H1 (cell line): Measurements from ENCODE around the gene DOC2A. TPM values are rescaled to one million over a fixed set of nuclear protein-coding genes. Genes with fewer than 3 reads are reported as not detected.

ENCODE experiments used
- CTCF ChIA-PET: fragments of 300-600 bp; sonication (Branson Sonifier 250); formaldehyde crosslinking; loops from one replicate; lab custom pipeline; 2021; ENCODE audit not compliant: partially characterized antibody; lab: Charles Lee
- POLR2A ChIA-PET: fragments of 300-600 bp; sonication (Branson Sonifier 250); formaldehyde crosslinking; loops from one replicate; lab custom pipeline; 2021; ENCODE audit warnings: inconsistent platforms; ENCODE audit not compliant: partially characterized antibody; lab: Charles Lee
- DNase-seq, 2 experiments: peaks; one replicate each; pipeline versions ENCODE4 v3.0.0 to v3.0.0-alpha.2; 2010 to 2022; ENCODE audit warnings: low spot score in 2 of 2, low read depth in 1 of 2, mixed read lengths in 1 of 2
- FAIRE-seq: peaks from 2 replicates; lab custom pipeline; 2011; peaks lifted over from hg19 to GRCh38; lab: Jason Lieb, UNC
- H2AFZ ChIP-seq: 2 replicates; pipeline ENCODE4 v1.8.1; 2012; ENCODE audit warnings: low read length, inconsistent platforms
- H2AK5ac ChIP-seq: 2 replicates; pipeline ENCODE4 v1.6.1; 2013; ENCODE audit warnings: low read depth, low read length
- H2BK120ac ChIP-seq: replicated peaks from 2 replicates; pipeline ENCODE3; 2013; ENCODE audit warnings: low read depth, low read length, inconsistent platforms
- H2BK12ac ChIP-seq: 2 replicates; pipeline ENCODE4 v1.6.1; 2013; ENCODE audit warnings: low read depth, low read length
- H2BK15ac ChIP-seq: 2 replicates; pipeline ENCODE4 v1.6.1; 2013; ENCODE audit warnings: low read length
- H2BK20ac ChIP-seq: 2 replicates; pipeline ENCODE4 v1.6.1; 2013; ENCODE audit warnings: low read length
- H2BK5ac ChIP-seq: 2 replicates; pipeline ENCODE4 v1.6.1; 2013; ENCODE audit warnings: low read depth, low read length
- H3K14ac ChIP-seq: 2 replicates; pipeline ENCODE4 v1.6.1; 2013; ENCODE audit warnings: inconsistent platforms; ENCODE audit not compliant: insufficient read length
- H3K18ac ChIP-seq: 2 replicates; pipeline ENCODE4 v1.6.1; 2013; ENCODE audit warnings: low read length; ENCODE audit errors: extremely low read depth
- H3K23ac ChIP-seq: 2 replicates; pipeline ENCODE4 v1.6.1; 2013; ENCODE audit warnings: inconsistent platforms; ENCODE audit not compliant: insufficient read length
- H3K23me2 ChIP-seq: 2 replicates; pipeline ENCODE4 v1.6.1; 2013; ENCODE audit warnings: low read depth, low read length
- H3K27ac ChIP-seq: 2 replicates; pipeline ENCODE4 v1.6.1; 2011; ENCODE audit warnings: low read depth, low read length, inconsistent platforms
- H3K27me3 ChIP-seq, 4 experiments: replicated peaks in 1 of 4; 1 replicate in 1 of 4; 2 replicates in 3 of 4; pipeline versions ENCODE4 v1.6.1 to v1.8.1; 2011 to 2013; ENCODE audit warnings: low read length in 3 of 4, mild to moderate bottlenecking in 3 of 4, inconsistent platforms in 2 of 4, mixed read lengths in 2 of 4, moderate library complexity in 1 of 4; ENCODE audit not compliant: control insufficient read depth in 3 of 4, insufficient read depth in 3 of 4; ENCODE audit errors: extremely low read depth in 1 of 4
- H3K36me3 ChIP-seq, 4 experiments: 2 replicates each; pipeline versions ENCODE4 v1.6.1 to v1.8.1; 2011 to 2013; ENCODE audit warnings: mild to moderate bottlenecking in 4 of 4, low read length in 3 of 4, moderate library complexity in 2 of 4, control low read depth in 1 of 4, inconsistent platforms in 1 of 4; ENCODE audit not compliant: insufficient read depth in 4 of 4, control insufficient read depth in 2 of 4
- H3K4ac ChIP-seq: replicated peaks from 2 replicates; pipeline ENCODE3; 2013; ENCODE audit warnings: low read length, low read depth, mixed read lengths, inconsistent platforms; ENCODE audit not compliant: insufficient read length
- H3K4me1 ChIP-seq, 4 experiments: replicated peaks in 1 of 4; 1 replicate in 1 of 4; 2 replicates in 3 of 4; pipeline versions ENCODE4 v1.6.1 to v1.8.1; 2011 to 2013; ENCODE audit warnings: low read length in 3 of 4, inconsistent platforms in 2 of 4, mixed read lengths in 1 of 4; ENCODE audit not compliant: insufficient read depth in 4 of 4, control insufficient read depth in 3 of 4
- H3K4me2 ChIP-seq, 2 experiments: 2 replicates each; pipeline versions ENCODE4 v1.6.1 to v1.8.1; 2011 to 2013; ENCODE audit warnings: low read depth in 2 of 2, low read length in 2 of 2, control low read depth in 1 of 2, inconsistent platforms in 1 of 2, mild to moderate bottlenecking in 1 of 2; ENCODE audit not compliant: insufficient read depth in 1 of 2
- H3K4me3 ChIP-seq, 4 experiments: fragments of 200-600, 300-600 bp in 1 of 4; sonication (generic), shearing (Covaris generic), sonication (Bioruptor Twin) in 1 of 4; 2 replicates each; pipeline versions ENCODE4 v1.5.1 to v1.8.1; 2011 to 2016; ENCODE audit warnings: low read length in 4 of 4, low read depth in 3 of 4, control low read depth in 2 of 4, inconsistent platforms in 2 of 4, mild to moderate bottlenecking in 2 of 4, mixed read lengths in 1 of 4, moderate library complexity in 1 of 4; ENCODE audit not compliant: insufficient read depth in 2 of 4; ENCODE audit errors: extremely low read depth in 1 of 4
- H3K56ac ChIP-seq: replicated peaks from 2 replicates; pipeline ENCODE3; 2013; ENCODE audit warnings: low read depth, mild to moderate bottlenecking, mixed read lengths, low read length, inconsistent platforms; ENCODE audit not compliant: insufficient read length
- H3K79me1 ChIP-seq: 2 replicates; pipeline ENCODE4 v1.6.1; 2013; ENCODE audit warnings: low read depth, low read length, control low read depth
- H3K79me2 ChIP-seq, 2 experiments: 2 replicates each; pipeline versions ENCODE4 v1.6.1 to v1.8.1; 2012 to 2013; ENCODE audit warnings: low read length in 2 of 2, mild to moderate bottlenecking in 2 of 2, inconsistent platforms in 1 of 2; ENCODE audit not compliant: insufficient read depth in 2 of 2, control insufficient read depth in 1 of 2
- H3K9ac ChIP-seq, 4 experiments: replicated peaks in 1 of 4; 1 replicate in 1 of 4; 2 replicates in 3 of 4; pipeline versions ENCODE4 v1.6.1 to v1.8.1; 2011 to 2013; ENCODE audit warnings: low read depth in 3 of 4, low read length in 3 of 4, control low read depth in 2 of 4, mild to moderate bottlenecking in 2 of 4, moderate library complexity in 2 of 4, inconsistent platforms in 1 of 4; ENCODE audit errors: extremely low read depth in 1 of 4
- H3K9me3 ChIP-seq, 2 experiments: 2 replicates each; pipeline versions ENCODE4 v1.6.1 to v1.8.1; 2012 to 2013; ENCODE audit warnings: mild to moderate bottlenecking in 2 of 2, moderate library complexity in 2 of 2, control low read depth in 1 of 2, inconsistent platforms in 1 of 2, low read depth in 1 of 2, low read length in 1 of 2, mixed read lengths in 1 of 2; ENCODE audit not compliant: insufficient read depth in 2 of 2
- H4K20me1 ChIP-seq, 2 experiments: replicated peaks in 1 of 2; 2 replicates each; pipeline versions ENCODE3 to v1.8.1; 2011 to 2013; ENCODE audit warnings: inconsistent platforms in 2 of 2, low read length in 2 of 2, mild to moderate bottlenecking in 1 of 2; ENCODE audit not compliant: insufficient read depth in 2 of 2, control insufficient read depth in 1 of 2
- H4K5ac ChIP-seq: 2 replicates; pipeline ENCODE4 v1.6.1; 2013; ENCODE audit warnings: low read length, low read depth, mixed read lengths, inconsistent platforms; ENCODE audit not compliant: insufficient read length
- H4K8ac ChIP-seq: 2 replicates; pipeline ENCODE4 v1.8.0; 2013; ENCODE audit warnings: mild to moderate bottlenecking, moderate library complexity, low read length, inconsistent platforms; ENCODE audit not compliant: insufficient read depth; ENCODE audit errors: extremely low read depth
- H4K91ac ChIP-seq: replicated peaks from 2 replicates; pipeline ENCODE3; 2013; ENCODE audit warnings: low read length, mixed read lengths, inconsistent platforms; ENCODE audit not compliant: insufficient read length
- CHD1 ChIP-seq: IDR thresholded peaks from 2 replicates; pipeline ENCODE4 v1.6.1; 2012; ENCODE audit warnings: low read depth, low read length, improper control_type of control experiment
- CREB1 ChIP-seq: IDR thresholded peaks from 2 replicates; pipeline ENCODE4 v1.6.1; 2012; ENCODE audit warnings: inconsistent platforms
- EGR1 ChIP-seq: IDR thresholded peaks from 2 replicates; pipeline ENCODE4 v1.6.1; 2011; ENCODE audit warnings: low read depth, low read length, borderline replicate concordance
- GTF2F1 ChIP-seq: IDR thresholded peaks from 2 replicates; pipeline ENCODE4 v1.6.1; 2012; ENCODE audit warnings: low read depth, low read length, improper control_type of control experiment, borderline replicate concordance
- HDAC2 ChIP-seq, 2 experiments: fragments of 300-600 bp in 1 of 2; sonication (generic) in 1 of 2; IDR thresholded peaks; 2 replicates each; pipeline ENCODE4 v1.6.1; 2011 to 2012; ENCODE audit warnings: low read depth in 2 of 2, low read length in 2 of 2, mild to moderate bottlenecking in 2 of 2, moderate library complexity in 2 of 2, borderline replicate concordance in 1 of 2, inconsistent platforms in 1 of 2
- JUN ChIP-seq: IDR thresholded peaks from 2 replicates; pipeline ENCODE4 v1.6.1; 2011; ENCODE audit warnings: low read depth, mild to moderate bottlenecking, improper control_type of control experiment, low read length
- RAD21 ChIP-seq, 2 experiments: IDR thresholded peaks in 1 of 2; conservative IDR thresholded peaks in 1 of 2; 2 replicates each; pipeline ENCODE4 v1.6.1; 2011; ENCODE audit warnings: low read depth in 2 of 2, low read length in 2 of 2, improper control_type of control experiment in 1 of 2, inconsistent platforms in 1 of 2, mild to moderate bottlenecking in 1 of 2, moderate library complexity in 1 of 2
- RBBP5 ChIP-seq: IDR thresholded peaks from 2 replicates; pipeline ENCODE4 v1.7.1; 2012; ENCODE audit warnings: low read depth, mild to moderate bottlenecking, inconsistent platforms, low read length, moderate library complexity, borderline replicate concordance
- RXRA ChIP-seq: IDR thresholded peaks from 2 replicates; pipeline ENCODE4 v1.6.1; 2011; ENCODE audit warnings: low read depth, mild to moderate bottlenecking, low read length, moderate library complexity; ENCODE audit not compliant: insufficient read depth
- SUZ12 ChIP-seq: fragments of 200-600 bp; sonication (generic); IDR thresholded peaks from 2 replicates; pipeline ENCODE4 v1.6.1; 2012; ENCODE audit warnings: mild to moderate bottlenecking, inconsistent platforms, low read length, moderate library complexity, mixed read lengths
- ZNF274 ChIP-seq: IDR thresholded peaks from 2 replicates; pipeline ENCODE4 v1.7.0; 2012; ENCODE audit warnings: low read length, borderline replicate concordance; ENCODE audit errors: extremely low read depth
- WGBS, 2 experiments: shearing (Covaris generic) in 1 of 2; methylation state at CpG; one replicate each; pipeline versions ENCODE4 v1.1.6 to v1.1.7; 2013 to 2015; ENCODE audit warnings: low lambda C conversion rate in 2 of 2, mixed read lengths in 2 of 2, inconsistent platforms in 1 of 2, low coverage in 1 of 2, missing lambda C conversion rate in 1 of 2; ENCODE audit not compliant: insufficient replicate concordance in 2 of 2, insufficient coverage in 1 of 2, insufficient read length in 1 of 2; ENCODE audit errors: extremely low coverage in 1 of 2, missing lambda C conversion rate in 1 of 2; 5-methylcytosine and 5-hydroxymethylcytosine counted together
- polyA plus RNA-seq, 7 experiments: library from polyadenylated mRNA; depleted of rRNA in 3 of 7; stranded (reverse) in 5 of 7; unstranded in 2 of 7; fragments of >200 nt in 5 of 7; fragments of 200-250 nt in 2 of 7; gene quantifications; 1 replicate in 5 of 7; 2 replicates in 1 of 7; 4 replicates in 1 of 7; pipeline versions ENCODE4 v1.2.1 to v1.2.3, GENCODE V29; 2011 to 2013; ENCODE audit warnings: missing spikeins in 2 of 7, mixed read lengths in 2 of 7
- total RNA-seq: library from RNA; stranded (reverse); fragmentation: NEBNext Ultra II Directional; extraction: Animal tissue kit (Norgen Biotek cat#: 25700); gene quantifications from 2 replicates; pipeline ENCODE4 v1.2.1, GENCODE V29; 2021
- TF ChIP-seq, protein P1 (sequence below): IDR thresholded peaks from 2 replicates; pipeline ENCODE4 v1.6.1; 2012; ENCODE audit warnings: inconsistent platforms

Gene DOC2A
- total and polyA plus RNA-seq, 2 of the 8 experiments (the other 6 are each of a cell fraction or from before 2014, with no cell fraction given): 13.9 to 20.7 TPM

DNA sequence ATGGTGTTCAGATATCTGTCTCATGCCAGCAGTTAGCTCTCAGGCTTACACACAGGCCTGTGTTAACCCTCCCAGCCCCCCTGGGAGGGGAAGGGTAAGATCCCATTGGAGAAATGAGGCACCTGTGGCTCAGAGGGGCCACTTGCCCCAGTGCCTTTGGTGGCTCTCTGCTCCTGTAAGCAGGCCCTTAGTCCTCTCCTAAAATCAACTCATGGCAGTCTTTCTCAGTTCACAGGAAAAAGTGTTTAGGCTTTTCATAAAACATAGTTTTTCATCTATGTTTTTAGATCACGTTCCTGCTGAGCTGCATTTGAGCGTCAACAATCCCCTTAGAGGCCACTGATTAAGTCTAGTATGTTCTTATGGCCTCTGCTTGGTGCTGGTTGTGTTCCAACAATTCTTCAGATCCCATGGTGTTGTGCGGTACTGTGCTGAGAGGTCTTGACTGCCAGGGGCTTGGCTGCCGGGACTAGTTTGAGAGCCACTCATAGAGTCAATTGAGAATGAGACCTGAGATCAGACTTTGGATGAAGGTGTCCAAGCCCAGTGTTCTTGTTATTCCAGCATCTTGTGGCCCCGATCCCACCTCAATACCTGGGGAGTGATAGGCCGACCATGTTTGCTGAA, 26.6 kb downstream of the DOC2A start:
- Histone ChIP-seq H3K27ac (no peak overlapping the region), H3K9ac (no peak overlapping the region), H3K14ac (no peak overlapping the region)
- no peak for TF ChIP-seq CREB1
- TF ChIP-seq, protein P1, sequence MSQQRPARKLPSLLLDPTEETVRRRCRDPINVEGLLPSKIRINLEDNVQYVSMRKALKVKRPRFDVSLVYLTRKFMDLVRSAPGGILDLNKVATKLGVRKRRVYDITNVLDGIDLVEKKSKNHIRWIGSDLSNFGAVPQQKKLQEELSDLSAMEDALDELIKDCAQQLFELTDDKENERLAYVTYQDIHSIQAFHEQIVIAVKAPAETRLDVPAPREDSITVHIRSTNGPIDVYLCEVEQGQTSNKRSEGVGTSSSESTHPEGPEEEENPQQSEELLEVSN: no peak
- no peak for TF ChIP-seq SUZ12
- no peak for TF ChIP-seq RAD21 (IDR thresholded peaks at IDR 0.05 in 1 of 2, conservative IDR thresholded peaks at IDR 0.05 in 1 of 2; ENCODE audit: low read depth in 2 of 2, low read length in 2 of 2)
- TF ChIP-seq GTF2F1: no peak
- no peak for TF ChIP-seq EGR1
- TF ChIP-seq ZNF274: no peak
- no peak for TF ChIP-seq RBBP5
- no peak for TF ChIP-seq HDAC2 (IDR thresholded peaks at IDR 0.05; ENCODE audit: borderline replicate concordance in 1 of 2, low read depth in 2 of 2, low read length in 2 of 2)
- TF ChIP-seq CHD1: no peak
- TF ChIP-seq JUN: no peak
- no peak for TF ChIP-seq RXRA

More for the DNA sequence above, 26.6 kb downstream of the DOC2A start:
- no peak for FAIRE-seq
- DNase-seq: no peak
- Histone ChIP-seq H3K79me2 (no peaks in the 10 kb centered on the region), H4K20me1 (no peaks in the 10 kb centered on the region), H3K79me1 (0 out of 2 replicates have a peak, but pooled peaks cover 2% of the 10 kb centered on the region), H2BK12ac (no peak overlapping the region), H3K27me3 (no peaks in the 10 kb centered on the region), H2BK120ac (no peak overlapping the region), H3K18ac (no peak overlapping the region), H3K23me2 (no peaks in the 10 kb centered on the region), H3K4ac (no peak overlapping the region), H4K8ac (no peak overlapping the region), H2BK5ac (no peak overlapping the region), H3K23ac (no peak overlapping the region), H3K9me3 (no peaks in the 10 kb centered on the region), H3K4me1 (no peaks in the 10 kb centered on the region), H3K36me3 (peaks cover 14 to 77% (median 59%) of the 10 kb centered on the region in 4 experiments), H2AFZ (no peak overlapping the region), H2BK15ac (no peak overlapping the region), H2AK5ac (no peak overlapping the region), H4K91ac (no peak overlapping the region), H3K56ac (no peak overlapping the region), H4K5ac (no peak overlapping the region), H3K4me2 (no peak overlapping the region), H2BK20ac (no peak overlapping the region), H3K4me3 (no peak overlapping the region)
- CTCF ChIA-PET: interaction anchor here (0.9 to 1.8 kb wide), 4 partner anchors 9 to 48 kb away, joined by 3 to 7 read pairs (median 3); no protein-coding TSS in a partner anchor
- POLR2A ChIA-PET: interaction anchor here (1.3 to 2.7 kb wide), 2 partner anchors 11 to 78 kb away, joined by 4 to 8 read pairs; partner anchors contain the start of gene TAOK2
- 84% methylated on average over 6 of the region's 6 CpGs; no CpG with 5 or more reads in 1 of the 2 experiments for WGBS, 2 experiments
